Endothelial cell of umbilical vein (primary cell): ENCODE measurements around the gene CBX2. TPM values are rescaled to one million over a fixed set of nuclear protein-coding genes. Genes with fewer than 3 reads are reported as not detected.

Experiments used
- BruUV-seq: library from RNA; stranded (reverse); fragments of 400-500 nt; replicated peaks from 2 replicates; lab custom pipeline; 2021; lab: Mats Ljungman, UMichigan
- CTCF ChIA-PET: fragments of 300-600, 350-600 bp; sonication (Branson Sonifier 250); formaldehyde crosslinking; loops from one replicate; lab custom pipeline; 2021; ENCODE audit warnings: antibody characterized with exemption, inconsistent platforms; lab: Charles Lee
- POLR2A ChIA-PET: fragments of 300-600, 350-600 bp; sonication (Branson Sonifier 250); formaldehyde crosslinking; loops from one replicate; lab custom pipeline; 2021; ENCODE audit warnings: antibody characterized with exemption, inconsistent platforms; lab: Charles Lee
- DNase-seq: peaks from one replicate; pipeline ENCODE4 v3.0.0-alpha.2; 2011; ENCODE audit warnings: low read depth, low spot score
- FAIRE-seq: peaks from 2 replicates; lab custom pipeline; 2011; peaks lifted over from hg19 to GRCh38; lab: Jason Lieb, UNC
- H2AFZ ChIP-seq: 2 replicates; pipeline ENCODE4 v1.6.0; 2012; ENCODE audit warnings: low read depth, low read length, control low read depth, inconsistent platforms
- H3K27ac ChIP-seq: 2 replicates; pipeline ENCODE4 v1.5.1; 2011; ENCODE audit warnings: low read depth, mild to moderate bottlenecking, control low read depth, low read length, moderate library complexity; ENCODE audit not compliant: insufficient read depth
- H3K27me3 ChIP-seq, 2 experiments: 2 replicates each; pipeline versions ENCODE4 v1.6.0 to v1.6.1; 2011; ENCODE audit warnings: low read length in 2 of 2, mixed read lengths in 1 of 2; ENCODE audit not compliant: control insufficient read depth in 2 of 2, insufficient read depth in 2 of 2
- H3K36me3 ChIP-seq, 2 experiments: 2 replicates in 1 of 2; 3 replicates in 1 of 2; pipeline ENCODE4 v1.5.1; 2011; ENCODE audit warnings: low read length in 2 of 2, mild to moderate bottlenecking in 1 of 2, moderate library complexity in 1 of 2; ENCODE audit not compliant: control insufficient read depth in 2 of 2, insufficient read depth in 2 of 2; ENCODE audit errors: extremely low read depth in 1 of 2
- H3K4me1 ChIP-seq: 3 replicates; pipeline ENCODE4 v1.5.1; 2011; ENCODE audit warnings: mild to moderate bottlenecking, low read length; ENCODE audit not compliant: control insufficient read depth, insufficient read depth; ENCODE audit errors: extremely low read depth
- H3K4me2 ChIP-seq: 2 replicates; pipeline ENCODE4 v1.6.1; 2011; ENCODE audit warnings: low read length, control low read depth, mixed read lengths; ENCODE audit not compliant: insufficient read depth
- H3K4me3 ChIP-seq, 3 experiments: fragments of 200-600 bp in 1 of 3; sonication (generic), shearing (Covaris generic) in 1 of 3; replicated peaks in 1 of 3; 2 replicates each; pipeline ENCODE4 v1.5.1; 2011 to 2016; ENCODE audit warnings: control low read depth in 3 of 3, low read length in 3 of 3, mild to moderate bottlenecking in 2 of 3, inconsistent platforms in 1 of 3, low read depth in 1 of 3, moderate library complexity in 1 of 3; ENCODE audit not compliant: insufficient read depth in 1 of 3
- H3K79me2 ChIP-seq: 2 replicates; pipeline ENCODE4 v1.6.0; 2012; ENCODE audit warnings: low read length, inconsistent platforms; ENCODE audit not compliant: control insufficient read depth, insufficient read depth
- H3K9ac ChIP-seq: replicated peaks from 2 replicates; pipeline ENCODE3; 2011; ENCODE audit warnings: low read length, control low read depth; ENCODE audit not compliant: insufficient read depth; ENCODE audit errors: extremely low read depth
- H3K9me1 ChIP-seq: replicated peaks from 3 replicates; pipeline ENCODE4 v1.6.0; 2011; ENCODE audit warnings: mild to moderate bottlenecking, low read length; ENCODE audit not compliant: control insufficient read depth, insufficient read depth; ENCODE audit errors: extremely low read depth
- H3K9me3 ChIP-seq: replicated peaks from 2 replicates; pipeline ENCODE4 v1.5.1; 2012; ENCODE audit warnings: low read length, inconsistent platforms; ENCODE audit not compliant: control insufficient read depth, insufficient read depth
- H4K20me1 ChIP-seq: replicated peaks from 2 replicates; pipeline ENCODE3; 2011; ENCODE audit warnings: mild to moderate bottlenecking, low read length; ENCODE audit not compliant: control insufficient read depth, insufficient read depth; ENCODE audit errors: extremely low read depth
- CTCF ChIP-seq, 2 donors: IDR thresholded peaks; 1 replicate in 1 of 2; 2 replicates in 1 of 2; pipeline ENCODE4 v1.5.1; 2011; ENCODE audit warnings: low read length in 2 of 2, mild to moderate bottlenecking in 2 of 2, moderate library complexity in 2 of 2, control low read depth in 1 of 2, inconsistent platforms in 1 of 2, low read depth in 1 of 2; ENCODE audit not compliant: insufficient read depth in 1 of 2; ENCODE audit errors: extremely low read depth in 1 of 2
- EZH2 ChIP-seq: IDR thresholded peaks from 2 replicates; pipeline ENCODE4 v1.6.1; 2012; ENCODE audit warnings: borderline replicate concordance, low read depth, mild to moderate bottlenecking, moderate library complexity, low read length, inconsistent platforms; ENCODE audit not compliant: severe bottlenecking
- FOS ChIP-seq: IDR thresholded peaks from 2 replicates; pipeline ENCODE4 v1.6.1; 2011; ENCODE audit warnings: mild to moderate bottlenecking, low read length, moderate library complexity, borderline replicate concordance; ENCODE audit not compliant: insufficient read depth
- GATA2 ChIP-seq: IDR thresholded peaks from 2 replicates; pipeline ENCODE4 v1.7.0; 2011; ENCODE audit warnings: low read depth, mild to moderate bottlenecking, moderate library complexity, mixed read lengths, low read length; ENCODE audit not compliant: insufficient read length, insufficient read depth
- JUN ChIP-seq: IDR thresholded peaks from 2 replicates; pipeline ENCODE4 v1.6.1; 2011; ENCODE audit warnings: borderline replicate concordance, low read depth; ENCODE audit not compliant: insufficient read length, insufficient read depth
- MYC ChIP-seq: IDR thresholded peaks from one replicate; pipeline ENCODE4 v1.6.1; 2011; ENCODE audit warnings: mild to moderate bottlenecking, low read depth, low read length
- POLR2A ChIP-seq: IDR thresholded peaks from 2 replicates; pipeline ENCODE4 v1.6.1; 2012; ENCODE audit warnings: low read depth, mild to moderate bottlenecking, control low read depth, low read length
- POLR2AphosphoS5 ChIP-seq: IDR thresholded peaks from 2 replicates; pipeline ENCODE4 v1.6.1; 2012; ENCODE audit warnings: low read depth, mild to moderate bottlenecking, control low read depth, low read length, moderate library complexity; ENCODE audit not compliant: insufficient read depth
- dilution Hi-C: fragments of 300-500 bp; cut with MboI; formaldehyde crosslinking; loops from one replicate; pipeline ENCODE4 v1.15.0; 2019; ENCODE audit warnings: low sequenced_read_pairs; ENCODE audit not compliant: extremely low pct_ligation_motif_present
- intact Hi-C: fragments of 100-400 bp; cut with micrococcal nuclease; formaldehyde crosslinking; loops from one replicate; pipeline ENCODE4 v1.10.0; 2022
- polyA plus RNA-seq, 4 experiments: library from polyadenylated mRNA; depleted of rRNA in 3 of 4; stranded (reverse) in 3 of 4; unstranded in 1 of 4; fragments of >200 nt; gene quantifications; 2 replicates each; pipeline versions ENCODE4 v1.2.1 to v1.2.3, GENCODE V29; 2011 to 2012; ENCODE audit warnings: missing spikeins in 1 of 4
- total RNA-seq: library from RNA; stranded (reverse); gene quantifications from 2 replicates; pipeline ENCODE4 v1.2.3, GENCODE V29; 2021
- TF ChIP-seq, protein P1 (sequence below): IDR thresholded peaks from 2 replicates; pipeline ENCODE4 v1.6.1; 2011; ENCODE audit not compliant: insufficient read depth, insufficient read length

Gene CBX2
- total and polyA plus RNA-seq, 2 donors (not counting 3 experiments of a cell fraction or from before 2014, with no cell fraction given): 10.5 to 20.0 TPM

GRCh38 chr17:79755591-79755990 lies 22.4 kb upstream of the CBX2 start:
- Histone ChIP-seq H3K9ac (no peak overlapping the region), H3K4me3 (no peak overlapping the region), H3K9me1 (no peaks in the 10 kb centered on the region), H3K27ac (no peak overlapping the region), H3K4me1 (no peaks in the 10 kb centered on the region), H4K20me1 (no peaks in the 10 kb centered on the region), H3K27me3 (peaks cover 0 to 2% of the 10 kb centered on the region in 2 experiments), H3K36me3 (no peaks in the 10 kb centered on the region), H3K4me2 (no peak overlapping the region), H3K9me3 (no peaks in the 10 kb centered on the region), H2AFZ (no peak overlapping the region), H3K79me2 (no peaks in the 10 kb centered on the region)
- intact Hi-C loops (no loop called here), dilution Hi-C loops (no loop called here)
- no peak for DNase-seq
- no peak for FAIRE-seq
- TF ChIP-seq POLR2A: no peak
- TF ChIP-seq, protein P1, sequence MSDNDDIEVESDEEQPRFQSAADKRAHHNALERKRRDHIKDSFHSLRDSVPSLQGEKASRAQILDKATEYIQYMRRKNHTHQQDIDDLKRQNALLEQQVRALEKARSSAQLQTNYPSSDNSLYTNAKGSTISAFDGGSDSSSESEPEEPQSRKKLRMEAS: no peak
- TF ChIP-seq GATA2: no peak
- TF ChIP-seq JUN: no peak
- no TSS peak for BruUV-seq
- CTCF ChIA-PET: no interaction called here
- POLR2A ChIA-PET: no interaction called here

DNA sequence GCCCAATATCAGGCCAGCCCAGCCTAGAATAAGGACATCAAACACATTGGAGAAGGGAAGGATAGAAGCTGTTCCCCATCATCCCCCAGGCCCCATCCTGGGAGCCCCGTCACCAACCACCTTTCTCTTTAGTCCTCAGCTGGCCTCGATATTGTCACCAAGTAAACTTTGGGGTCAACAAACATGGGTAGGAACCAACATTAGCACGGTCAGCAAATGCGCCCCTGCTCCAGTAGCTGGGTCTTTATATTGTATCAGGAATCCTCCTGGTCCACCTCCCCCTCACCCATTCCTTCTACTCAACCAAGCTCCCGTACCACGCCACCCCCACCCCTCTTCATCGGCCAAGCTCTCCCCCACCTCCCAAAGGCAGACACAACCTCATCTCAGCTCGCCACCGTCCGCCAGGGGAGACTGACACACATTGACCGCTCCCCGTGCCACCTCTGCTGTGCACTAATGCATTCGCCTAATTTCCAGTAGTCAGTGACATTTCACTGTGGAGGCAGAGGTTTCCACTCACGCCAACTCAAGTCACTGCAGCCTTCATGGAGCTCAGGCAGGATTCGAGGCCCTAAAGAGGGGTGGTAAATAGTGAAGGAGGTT lies 20.7 kb upstream of the CBX2 start:
- H3K27ac ChIP-seq: no peak overlapping the region
- no peak for DNase-seq
- no peak overlapping the region for H2AFZ ChIP-seq
- no peak overlapping the region for H3K4me3 ChIP-seq
- no TSS peak for BruUV-seq
- peaks cover 0 to 2% of the 10 kb centered on the region in 2 experiments for H3K27me3 ChIP-seq
- H4K20me1 ChIP-seq: no peaks in the 10 kb centered on the region
- no peak for FAIRE-seq
- no peak overlapping the region for H3K9ac ChIP-seq
- H3K9me3 ChIP-seq: no peaks in the 10 kb centered on the region
- dilution Hi-C loops: no loop called here
- intact Hi-C loops: no loop called here
- no peak overlapping the region for H3K4me2 ChIP-seq
- H3K79me2 ChIP-seq: no peaks in the 10 kb centered on the region
- TF ChIP-seq JUN (no peak), GATA2 (no peak), POLR2AphosphoS5 (no peak), FOS (no peak), POLR2A (no peak), CTCF (IDR thresholded peaks at IDR 0.05; ENCODE audit: extremely low read depth in 1 of 2, insufficient read depth in 1 of 2, low read depth in 1 of 2, low read length in 2 of 2) (no peak), MYC (no peak), EZH2 (no peak)
- TF ChIP-seq, protein P1: no peak
- ChIA-PET CTCF (interaction anchor here (0.8 to 2.9 kb wide), 3 partner anchors 11 to 88 kb away, joined by 3 to 11 read pairs (median 3); partner anchors contain the start of gene CBX4), POLR2A (no interaction called here)
- H3K36me3 ChIP-seq: no peaks in the 10 kb centered on the region
- no peaks in the 10 kb centered on the region for H3K9me1 ChIP-seq
- H3K4me1 ChIP-seq: no peaks in the 10 kb centered on the region
